ENCODE data around the gene B4GALT6. TPM values are rescaled to one million over a fixed set of nuclear protein-coding genes. Genes with fewer than 3 reads are reported as not detected.

B4GALT6 gene
- total RNA-seq, 1 experiment from 2014 or later = 21.4 TPM

DNA sequence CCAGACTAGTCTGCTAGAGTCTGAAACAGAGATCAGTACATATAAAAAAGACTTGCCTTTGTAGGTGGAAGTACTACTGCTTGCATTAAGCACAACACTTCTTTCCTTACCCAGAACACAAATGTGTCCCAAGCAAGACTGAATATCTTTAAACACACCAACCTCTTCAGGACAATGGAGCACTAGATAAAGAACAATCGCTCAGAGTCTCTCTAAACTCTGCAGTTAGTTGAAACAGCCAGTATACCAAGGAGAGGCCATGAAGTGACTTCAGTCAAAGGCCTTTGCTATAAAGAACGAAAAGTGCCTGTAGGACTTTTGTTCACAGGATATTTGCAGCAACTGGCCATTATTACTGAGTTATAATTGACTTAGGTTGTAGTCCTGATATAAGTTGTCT, 9.9 kb upstream of the B4GALT6 start:
- no peak for DNase-seq (ENCODE audit: extremely low read depth, low read depth)

DNA sequence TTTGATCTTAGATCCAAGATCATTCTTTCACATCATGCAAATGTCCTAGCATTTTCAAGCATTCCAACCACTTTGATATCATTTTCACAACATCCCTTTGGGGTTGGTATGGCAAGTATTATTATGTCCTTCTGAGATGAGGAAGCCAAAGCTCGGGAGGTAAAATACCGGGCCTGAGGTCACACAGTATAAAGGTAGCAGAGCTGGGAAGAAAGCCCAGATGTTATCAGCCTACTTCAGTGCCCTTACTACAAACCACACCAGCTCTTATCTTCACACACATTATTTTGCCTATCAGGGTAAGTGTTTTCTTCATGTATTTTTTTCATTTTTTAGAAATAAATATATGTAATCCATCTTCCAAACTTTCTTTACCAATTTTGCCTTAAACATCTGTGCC, 4.2 kb upstream of the B4GALT6 start:
- no peak for DNase-seq (ENCODE audit: extremely low read depth, low read depth)

DNA sequence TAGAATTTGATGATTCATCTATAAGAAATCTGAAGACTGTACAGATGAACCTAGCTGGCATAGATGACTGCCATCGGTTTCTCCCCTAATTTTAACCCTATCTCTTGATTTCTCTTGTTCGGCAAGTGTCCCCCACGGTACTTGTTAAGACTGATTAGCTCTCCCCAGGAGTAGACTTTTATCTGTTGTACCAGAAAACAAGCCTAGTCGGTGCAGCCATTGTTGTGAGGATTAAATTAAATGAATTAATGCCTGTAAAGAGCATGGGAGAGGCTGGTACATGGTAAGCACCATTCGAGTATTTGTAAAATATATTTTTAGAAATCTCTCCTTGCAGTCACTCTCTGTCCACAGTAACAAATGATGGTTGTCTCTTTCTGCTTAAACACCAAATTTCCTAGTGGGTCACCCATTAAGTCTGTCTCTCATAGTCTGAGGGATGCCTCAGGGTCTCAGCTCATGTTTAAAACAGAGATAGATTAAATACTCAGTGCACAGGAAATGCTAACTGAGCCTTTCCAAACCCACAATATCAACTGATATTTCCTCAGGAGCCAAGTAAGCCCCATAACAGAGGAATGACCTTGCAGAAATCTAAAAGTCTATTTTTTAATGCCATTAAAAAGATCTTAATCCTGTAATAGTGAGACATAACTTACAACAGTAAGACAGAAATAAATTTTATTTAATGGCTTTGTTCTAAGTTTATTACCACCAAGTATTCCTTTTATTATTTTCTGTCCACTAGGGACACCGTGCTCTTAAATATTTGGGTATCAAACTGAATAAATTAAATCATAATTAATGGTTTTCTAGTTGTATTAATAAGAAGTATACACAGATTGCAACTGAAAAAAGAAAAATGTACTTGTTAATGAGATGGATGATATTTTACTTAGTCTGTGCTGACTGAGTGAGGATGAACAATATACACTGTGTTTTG, 2.9 kb upstream of the B4GALT6 start:
- DNase-seq (ENCODE audit: extremely low read depth, low read depth) = no peak

DNA sequence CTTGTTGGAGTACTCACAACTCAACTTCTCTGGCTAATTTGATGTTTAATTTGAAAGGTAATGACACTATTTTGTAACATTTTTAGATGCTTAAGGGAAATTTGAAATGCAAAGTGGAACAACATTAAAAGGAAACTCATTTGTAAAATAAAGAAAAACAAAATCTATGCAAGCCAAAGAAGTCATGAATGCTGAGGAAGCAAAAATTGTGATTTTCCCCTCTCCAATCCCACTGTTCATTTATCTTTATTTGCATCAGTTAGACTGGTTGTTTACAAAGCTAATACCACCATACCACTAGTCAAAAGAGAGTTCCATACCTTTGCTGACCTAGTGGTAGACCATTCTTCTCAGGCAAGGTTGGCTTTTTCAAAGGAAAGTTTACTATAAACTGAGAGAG, 2.2 kb upstream of the B4GALT6 start:
- no peak for DNase-seq (ENCODE audit: extremely low read depth, low read depth)

DNA sequence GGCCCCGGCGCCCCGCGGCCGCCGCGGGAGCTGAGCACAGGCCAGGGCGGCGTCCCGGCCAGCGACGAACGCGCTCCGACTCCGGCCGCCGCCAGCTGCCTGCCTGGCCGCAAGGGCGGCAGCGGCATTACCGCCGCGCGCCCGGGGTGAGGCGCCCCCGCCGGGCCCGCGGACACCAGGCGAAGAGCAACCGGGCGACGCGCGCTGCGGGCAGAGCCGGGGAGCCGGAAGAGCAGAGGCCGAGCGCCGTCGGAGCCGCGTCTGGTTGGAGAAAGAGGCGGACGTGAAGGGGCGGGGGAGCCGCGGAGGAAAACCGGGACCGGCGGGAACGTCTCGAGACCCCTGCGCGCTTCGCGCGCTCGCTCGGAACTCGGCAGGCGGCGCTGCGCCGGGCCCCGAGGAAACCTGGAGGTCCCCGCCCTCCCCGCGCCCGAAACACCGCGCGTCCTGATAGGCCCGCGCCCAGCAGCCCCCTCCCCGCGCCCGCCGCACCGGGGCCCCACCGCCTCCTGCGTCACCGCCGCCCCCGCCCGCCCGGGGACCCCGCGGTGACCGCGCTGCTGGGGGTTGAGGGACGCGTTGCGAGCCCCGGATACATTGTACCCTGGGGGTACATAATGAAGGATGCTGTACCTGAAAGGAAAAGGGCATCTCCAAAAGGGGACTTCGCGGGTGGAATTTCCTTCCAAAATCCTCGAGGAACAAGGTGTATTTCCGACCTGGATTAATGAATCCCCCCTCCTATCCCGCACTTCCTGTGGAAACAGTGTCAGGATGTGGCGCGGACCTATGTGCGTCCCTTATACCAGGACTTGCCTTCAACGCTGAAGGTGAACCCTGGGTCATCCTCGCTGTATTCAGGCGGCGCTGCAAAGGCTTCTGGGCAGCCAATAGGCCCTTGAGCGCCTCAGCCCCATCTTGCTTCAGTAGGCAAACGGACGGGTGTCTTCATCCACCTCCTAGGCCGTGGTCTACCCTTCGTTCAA, 1.0 kb upstream of the B4GALT6 start:
- DNase-seq (ENCODE audit: extremely low read depth, low read depth) = peak; percentile 64

DNA sequence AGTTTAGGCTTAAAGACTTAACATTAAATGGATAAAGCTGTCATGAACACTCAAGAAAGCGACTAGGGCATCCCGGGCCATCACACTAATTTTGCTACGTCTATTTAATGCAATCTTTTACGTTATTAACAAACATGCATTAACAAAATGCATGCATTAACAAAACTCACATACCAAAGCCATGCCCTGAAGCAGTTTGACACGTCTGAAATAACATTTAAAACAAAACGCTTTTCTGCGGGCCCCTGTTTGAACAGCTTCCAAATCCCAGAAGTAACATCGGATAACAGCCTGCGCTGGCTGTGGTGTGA, 458 bp downstream of the B4GALT6 start:
- DNase-seq (ENCODE audit: extremely low read depth, low read depth) = peak; percentile 52

DNA sequence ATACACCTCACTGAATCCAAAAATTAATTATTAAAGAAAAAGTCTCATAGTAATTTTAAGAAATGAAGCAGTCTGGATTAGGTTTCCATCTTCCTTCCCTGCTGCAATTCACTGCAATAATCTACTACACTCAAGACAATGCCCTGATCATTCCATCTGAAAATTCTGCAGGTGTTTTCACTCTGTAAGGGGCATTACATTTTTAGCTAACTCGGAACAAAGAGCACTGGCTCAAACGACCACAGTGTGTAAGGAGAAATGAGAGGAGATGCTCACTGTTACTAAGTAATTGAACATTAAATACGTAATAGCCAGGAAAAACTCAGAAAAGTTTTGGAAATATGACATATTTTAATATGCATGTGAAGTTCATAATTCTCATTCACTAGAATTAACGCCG, 1.3 kb downstream of the B4GALT6 start:
- DNase-seq (ENCODE audit: extremely low read depth, low read depth) = no peak

DNA sequence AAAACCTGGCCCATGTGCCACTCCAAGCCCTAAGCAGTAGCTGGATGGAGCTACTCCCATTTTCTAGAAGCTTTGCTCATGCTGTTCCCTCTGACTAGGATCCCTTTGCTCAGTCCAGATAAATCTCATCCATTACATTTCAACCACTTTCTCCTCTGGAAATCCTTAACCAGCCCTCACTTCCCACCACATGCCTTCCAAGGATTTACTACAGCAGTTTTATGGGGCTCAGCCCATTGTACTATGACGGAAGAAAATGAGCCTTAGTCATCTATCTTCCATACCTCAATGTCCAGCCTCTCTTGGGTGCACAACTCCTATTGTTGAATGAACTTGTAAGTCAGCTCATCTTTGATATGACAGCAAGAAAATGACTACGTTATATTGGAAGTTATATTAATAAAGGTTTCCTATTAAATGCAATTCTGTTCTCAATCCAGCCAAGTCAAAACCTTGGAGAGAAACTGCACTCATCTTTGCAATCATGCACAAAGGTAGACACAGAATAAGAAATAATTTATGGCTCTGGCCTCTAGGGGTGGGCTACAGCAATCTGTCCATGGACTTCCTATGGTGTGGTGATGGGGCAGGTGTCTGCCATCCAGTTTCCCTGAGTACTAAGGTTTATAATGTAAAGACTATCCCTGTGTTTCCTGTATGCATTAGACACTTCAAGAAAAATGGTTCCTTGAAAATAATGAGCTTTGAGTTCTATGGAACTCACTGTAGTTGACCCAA, 3.4 kb downstream of the B4GALT6 start:
- no peak for DNase-seq (ENCODE audit: extremely low read depth, low read depth)

DNA sequence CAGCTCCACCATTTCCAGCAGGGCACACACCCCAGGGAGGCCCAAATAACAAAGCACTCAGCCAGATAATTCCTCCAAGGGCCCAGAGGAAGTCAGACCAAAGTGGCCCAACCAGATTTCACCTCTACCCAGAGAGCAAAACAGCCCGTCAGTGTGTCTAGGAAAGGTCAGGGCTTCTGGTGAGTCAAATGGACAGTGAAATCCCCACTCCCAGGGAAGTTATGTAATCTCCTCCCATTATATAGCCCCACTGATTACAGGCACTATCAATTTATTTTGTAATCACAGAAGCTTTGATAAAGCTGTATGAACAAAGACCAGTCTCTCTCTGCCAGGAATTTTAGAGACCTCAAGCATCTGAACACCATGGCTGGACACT, 4.0 kb downstream of the B4GALT6 start:
- peak; percentile 33 for DNase-seq (ENCODE audit: extremely low read depth, low read depth)

DNA sequence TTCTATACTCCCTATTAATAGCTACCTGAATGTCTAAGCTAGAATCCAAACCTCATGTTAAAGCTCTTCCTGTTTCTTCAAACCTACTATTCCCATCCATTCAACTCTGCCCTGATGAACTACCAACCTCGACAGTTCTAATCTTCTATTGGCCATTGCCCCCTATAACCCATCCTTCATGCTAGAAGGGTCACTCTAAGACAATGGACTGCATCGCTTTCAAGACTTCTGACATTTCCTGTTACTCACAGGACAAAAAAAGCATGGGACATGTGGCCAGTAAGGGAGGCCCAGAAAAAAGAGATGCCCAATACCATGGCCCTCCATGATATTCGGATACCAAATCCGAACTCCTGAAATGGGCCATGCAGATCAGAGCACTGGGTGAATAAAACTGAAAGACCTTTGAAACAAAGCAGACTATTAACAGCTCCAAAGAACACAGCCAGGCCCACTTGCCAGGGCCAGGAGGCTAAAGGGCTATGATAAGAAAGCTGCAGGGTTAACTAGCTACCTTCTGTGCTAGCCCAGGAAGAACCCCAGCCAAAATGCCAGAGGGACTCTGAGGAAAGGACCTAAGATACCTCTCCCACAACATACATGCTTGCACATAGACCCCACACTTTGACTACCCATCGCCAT, 4.5 kb downstream of the B4GALT6 start:
- no peak for DNase-seq (ENCODE audit: extremely low read depth, low read depth)

DNA sequence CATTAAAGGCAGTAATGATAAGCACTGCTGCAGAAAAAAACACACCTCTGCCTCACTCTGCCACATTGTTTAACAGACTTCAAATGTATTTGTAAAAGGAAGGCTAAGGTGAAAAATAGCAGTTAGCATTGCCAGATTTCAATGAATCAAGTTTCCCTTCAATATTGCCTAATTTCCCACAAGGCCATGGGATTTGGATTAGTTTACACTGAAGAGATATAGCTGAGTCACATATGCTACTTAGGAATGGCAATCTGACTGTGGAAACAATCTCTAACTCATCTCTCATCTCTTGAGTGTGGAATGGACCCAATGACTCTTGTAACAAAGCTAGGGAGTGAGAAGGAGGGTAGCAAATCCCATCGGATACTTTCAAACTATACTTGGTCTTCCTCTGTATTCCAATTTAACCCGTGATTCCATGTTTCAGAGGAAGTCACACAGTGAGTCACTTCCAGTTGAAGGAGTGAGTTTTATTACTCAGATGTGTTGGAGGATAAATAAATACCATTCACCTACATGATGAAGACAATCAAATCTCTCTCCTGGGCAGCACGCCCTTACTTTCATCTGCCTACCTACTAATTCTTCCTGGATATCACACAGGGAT, 5.1 kb downstream of the B4GALT6 start:
- peak; percentile 67 for DNase-seq (ENCODE audit: extremely low read depth, low read depth)

DNA sequence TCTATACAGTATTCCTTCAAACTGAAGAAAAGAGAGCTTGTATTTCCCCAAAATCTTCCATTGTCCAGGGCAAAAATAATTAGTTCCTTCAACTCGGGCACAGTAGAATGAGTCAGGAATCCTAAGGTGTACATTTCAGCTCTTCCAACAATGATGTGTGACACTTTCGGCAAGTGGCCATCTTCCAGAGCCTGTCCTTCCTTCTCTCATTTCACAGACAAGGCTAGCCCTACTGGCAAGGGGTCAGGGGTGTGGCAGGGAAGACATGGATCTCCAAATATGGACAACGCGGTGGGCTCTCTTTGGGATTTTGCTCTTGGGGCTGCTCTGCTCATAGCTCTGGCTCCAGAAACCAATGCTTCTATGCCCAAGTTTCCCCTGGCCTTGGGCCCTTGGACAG, 6.0 kb downstream of the B4GALT6 start:
- no peak for DNase-seq (ENCODE audit: extremely low read depth, low read depth)

DNA sequence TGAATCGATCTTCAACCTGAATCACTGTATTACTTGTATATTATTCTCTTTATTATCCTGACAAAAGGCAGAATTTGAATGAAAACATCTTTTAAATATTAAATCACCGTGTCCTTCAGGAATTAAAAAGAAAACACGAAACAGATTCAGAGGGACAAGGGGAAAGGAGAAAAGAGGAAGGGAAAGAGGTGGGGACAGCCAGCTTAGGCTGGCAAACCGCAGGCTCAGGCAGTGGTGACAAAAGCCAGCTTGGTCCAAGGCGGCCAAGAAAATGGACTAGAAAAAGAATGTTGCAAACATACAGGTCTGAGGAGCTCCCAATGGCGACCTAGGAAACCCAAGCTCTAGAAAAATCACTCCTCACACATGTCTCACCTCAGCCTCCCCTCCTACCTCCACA, 6.8 kb downstream of the B4GALT6 start:
- DNase-seq (ENCODE audit: extremely low read depth, low read depth) = no peak

DNA sequence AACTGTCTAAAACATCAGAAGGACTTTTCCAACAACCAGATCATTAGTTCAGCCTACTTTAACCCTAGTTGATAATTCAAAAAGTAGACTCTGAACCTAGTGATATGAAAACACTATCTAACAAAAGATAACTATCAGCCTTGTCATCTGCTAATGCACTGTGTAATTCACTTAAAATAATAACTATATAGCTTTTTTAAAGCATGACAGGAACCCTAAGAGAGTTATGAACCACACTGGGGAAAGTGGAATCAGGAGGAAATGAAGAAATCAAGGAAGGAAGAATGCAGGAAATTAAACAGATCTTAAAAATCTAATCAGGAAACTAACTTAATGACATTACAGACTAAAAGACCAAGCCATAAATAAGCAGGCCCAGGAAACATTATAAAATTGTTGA, 9.0 kb downstream of the B4GALT6 start:
- DNase-seq (ENCODE audit: extremely low read depth, low read depth) = no peak

- DNase-seq (ENCODE audit: extremely low read depth, low read depth) = no peak
These were observed 11.7 kb downstream of the B4GALT6 start for GRCh38 chr18:31672628-31673135.

GRCh38 chr18:31671951-31672350, 12.4 kb downstream of the B4GALT6 start:
- no peak for DNase-seq (ENCODE audit: extremely low read depth, low read depth)

DNA sequence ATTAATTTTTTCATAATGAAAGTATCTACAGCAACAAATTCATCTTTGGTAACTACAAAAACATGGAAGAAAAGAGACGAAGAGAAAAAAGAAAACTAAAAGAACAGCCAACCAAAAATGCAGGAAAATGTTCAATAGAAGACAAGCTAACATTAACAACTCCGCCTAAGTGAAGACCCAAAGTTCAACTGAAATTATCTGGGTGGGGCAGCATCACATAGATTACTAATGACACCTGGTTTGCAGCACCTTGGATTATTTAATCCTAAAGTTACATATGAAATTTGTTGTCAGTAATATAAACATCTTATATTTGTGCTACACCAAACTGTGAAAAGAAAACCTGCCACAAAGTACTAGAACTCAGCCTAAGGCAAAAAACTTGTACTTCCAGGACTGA, 14.8 kb downstream of the B4GALT6 start:
- no peak for DNase-seq (ENCODE audit: extremely low read depth, low read depth)

DNA sequence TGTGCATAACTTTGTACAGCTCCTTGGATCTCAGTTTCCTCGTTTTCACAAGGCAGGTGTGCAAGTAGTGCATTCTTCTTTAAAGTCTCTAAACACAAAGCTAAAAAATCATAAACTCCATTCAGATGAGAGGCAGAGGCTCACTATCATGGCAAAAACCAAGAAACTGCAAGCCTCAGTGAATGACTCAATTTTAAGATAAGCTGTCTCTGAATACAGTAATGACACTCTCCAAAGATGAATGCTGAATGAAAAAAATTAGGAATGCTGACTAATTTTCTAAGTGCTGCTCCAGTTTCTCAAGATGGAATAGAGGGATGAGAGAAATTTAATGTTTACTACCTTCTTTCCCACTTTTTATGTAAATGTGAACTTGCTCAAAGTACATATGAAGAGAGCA, 17.2 kb downstream of the B4GALT6 start:
- DNase-seq (ENCODE audit: extremely low read depth, low read depth) = no peak

- no peak for DNase-seq (ENCODE audit: extremely low read depth, low read depth)
These were observed 18.3 kb downstream of the B4GALT6 start for GRCh38 chr18:31666055-31666454.

- no peak for DNase-seq (ENCODE audit: extremely low read depth, low read depth)
These were observed 20.3 kb downstream of the B4GALT6 start for GRCh38 chr18:31664101-31664500.
